ENCODE data around the gene IL4I1.
A peak's percentile ranks its signal among the peaks of the same experiment; 100 is the strongest.

IL4I1 gene

DNA sequence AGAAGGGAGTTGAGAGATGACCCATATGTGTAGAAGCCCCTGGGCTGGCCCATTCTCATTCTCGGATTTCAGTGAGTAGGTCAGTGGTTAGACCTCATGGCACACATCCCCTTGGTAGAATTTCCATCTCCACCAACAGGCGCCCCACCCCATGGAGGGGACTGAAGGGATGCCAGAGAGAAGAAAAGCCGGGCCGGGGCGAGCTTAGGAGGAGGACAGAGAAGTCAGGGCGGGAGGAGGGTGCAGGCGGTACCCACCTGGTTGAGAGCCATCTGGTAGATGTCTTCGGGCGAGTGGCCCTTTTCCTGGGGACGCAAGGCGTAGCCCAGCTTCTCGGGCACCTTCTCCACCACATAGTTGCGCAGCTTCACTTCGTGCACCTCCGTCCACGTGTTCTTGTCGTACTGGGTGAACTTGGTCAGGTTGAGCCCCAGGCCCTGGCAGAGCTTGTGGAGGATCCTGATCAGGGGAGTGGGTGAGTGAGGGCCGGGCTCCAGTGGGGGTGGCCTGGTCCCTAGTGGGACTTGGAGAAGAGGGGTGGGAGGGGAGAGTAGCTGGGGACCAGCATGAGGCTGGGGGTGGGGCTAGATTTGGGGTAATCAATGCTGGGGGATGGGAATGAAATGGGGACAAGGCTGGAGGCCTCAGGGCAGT lies 2.5 kb downstream of the IL4I1 start:
- no peak for DNase-seq

DNA sequence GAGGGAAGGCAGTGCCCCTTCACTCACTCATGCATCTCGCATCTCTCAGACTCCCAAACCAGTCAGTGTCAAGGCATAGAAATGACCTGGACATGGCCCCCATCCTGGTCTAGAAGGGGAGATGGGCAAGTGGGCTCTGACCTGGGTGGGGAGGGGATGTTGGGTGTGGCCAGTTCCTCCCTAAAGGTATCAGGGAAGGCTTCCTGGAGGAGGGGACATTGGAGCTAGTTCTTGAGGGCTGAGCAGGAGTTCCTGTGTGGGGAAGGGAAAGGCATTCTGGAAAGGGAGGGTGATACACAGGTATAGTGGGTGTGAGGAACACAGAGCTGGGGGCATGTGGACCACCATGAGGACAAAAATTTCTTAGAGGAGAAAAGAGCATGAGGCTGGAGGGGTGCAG lies 4.0 kb downstream of the IL4I1 start:
- DNase-seq, result no peak

GRCh38 chr19:49891393-49891792 lies 5.3 kb downstream of the IL4I1 start:
- no peak for DNase-seq

- peak in 3 of 4 experiments; percentile 37 to 68 (median 43) for DNase-seq
Observed at GRCh38 chr19:49890349-49891311, 6.1 kb downstream of the IL4I1 start.

- DNase-seq, result peak; percentile 29 to 63 (median 46)
Observed at GRCh38 chr19:49889687-49890348, 6.9 kb downstream of the IL4I1 start.

DNA sequence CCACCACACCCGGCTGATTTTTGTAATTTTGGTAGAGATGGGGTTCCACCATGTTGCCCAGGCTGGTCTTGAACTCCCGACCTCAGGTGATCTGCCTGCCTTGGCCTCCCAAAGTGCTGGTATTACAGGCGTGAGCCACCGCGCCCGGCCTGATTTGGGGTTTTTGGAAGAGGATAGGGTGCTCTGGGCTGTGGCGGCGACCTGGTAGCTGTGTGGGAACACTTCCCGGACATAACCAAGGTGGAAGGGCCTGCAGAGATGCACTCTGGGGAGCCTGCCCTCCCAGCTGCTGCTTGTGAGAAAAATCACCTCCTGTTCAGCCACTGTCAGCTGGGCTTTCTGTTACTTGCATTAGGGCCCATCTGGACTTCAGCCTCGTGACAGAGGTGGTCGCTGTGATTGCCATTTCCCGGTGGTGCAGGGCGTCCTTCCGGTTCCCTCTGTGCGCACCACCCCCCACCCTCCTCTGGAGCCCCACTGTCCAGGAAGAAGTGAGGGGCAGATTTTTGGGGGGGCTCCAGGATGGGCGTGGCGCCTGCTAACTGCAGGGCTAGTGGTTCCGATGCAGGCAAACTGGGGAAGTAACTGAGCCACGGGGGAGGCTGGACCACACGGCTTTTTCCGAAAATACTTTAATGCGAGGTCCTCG lies 7.5 kb downstream of the IL4I1 start:
- no peak for DNase-seq

GRCh38 chr19:49888510-49888824 lies 8.2 kb downstream of the IL4I1 start:
- DNase-seq, result no peak

GRCh38 chr19:49887665-49888509 lies 8.8 kb downstream of the IL4I1 start:
- DNase-seq, result no peak

DNA sequence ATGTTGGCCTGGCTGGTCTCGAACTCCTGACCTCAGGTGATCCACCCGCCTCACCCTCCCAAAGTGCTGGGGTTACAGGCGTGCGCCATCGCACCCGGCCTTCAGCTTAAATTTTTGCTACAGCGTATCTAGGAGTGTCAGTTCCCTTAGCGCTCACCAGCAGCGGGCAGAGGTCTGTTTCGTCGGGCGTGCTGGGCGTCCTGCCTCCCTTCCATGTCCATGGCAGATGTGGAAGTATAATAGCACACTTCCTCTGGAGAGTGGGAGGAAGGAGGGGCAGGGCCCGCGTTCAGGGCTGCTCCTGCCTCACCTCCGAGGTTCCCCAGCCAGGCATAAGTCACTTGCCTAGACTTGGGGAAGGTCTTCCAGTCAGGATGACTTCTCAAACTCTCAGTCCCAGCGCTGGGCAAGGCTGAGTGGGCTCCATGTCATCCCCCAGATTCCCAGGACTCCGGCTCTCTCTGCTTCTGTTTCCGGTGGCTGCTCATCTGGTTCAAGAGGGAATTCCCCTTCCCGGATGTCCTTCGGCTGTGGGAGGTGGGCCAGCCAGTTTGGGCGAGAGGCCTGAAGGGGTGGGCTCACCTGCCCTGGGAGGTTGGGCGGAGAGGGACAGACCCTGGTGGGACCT lies 9.5 kb downstream of the IL4I1 start:
- no peak for DNase-seq

GRCh38 chr19:49884760-49885159 lies 11.9 kb downstream of the IL4I1 start:
- no peak for DNase-seq

DNA sequence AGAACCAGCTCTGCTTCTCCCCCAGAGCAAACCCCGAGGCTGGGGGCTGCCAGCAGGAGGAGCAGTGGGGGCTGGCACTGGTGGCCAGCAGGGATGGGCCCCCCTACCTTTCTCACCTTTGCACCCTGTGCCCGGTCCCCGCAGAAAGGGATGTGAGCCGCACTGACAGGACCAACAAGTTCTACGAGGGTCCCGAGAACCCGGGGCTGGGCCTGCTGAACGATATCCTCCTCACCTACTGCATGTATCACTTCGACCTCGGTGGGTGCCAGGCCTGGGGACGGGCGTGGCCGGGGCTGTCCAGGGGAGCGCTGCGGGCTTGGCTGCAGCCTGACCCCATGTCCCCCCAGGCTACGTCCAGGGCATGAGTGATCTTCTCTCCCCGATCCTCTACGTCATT lies 12.6 kb downstream of the IL4I1 start:
- no peak for DNase-seq

DNA sequence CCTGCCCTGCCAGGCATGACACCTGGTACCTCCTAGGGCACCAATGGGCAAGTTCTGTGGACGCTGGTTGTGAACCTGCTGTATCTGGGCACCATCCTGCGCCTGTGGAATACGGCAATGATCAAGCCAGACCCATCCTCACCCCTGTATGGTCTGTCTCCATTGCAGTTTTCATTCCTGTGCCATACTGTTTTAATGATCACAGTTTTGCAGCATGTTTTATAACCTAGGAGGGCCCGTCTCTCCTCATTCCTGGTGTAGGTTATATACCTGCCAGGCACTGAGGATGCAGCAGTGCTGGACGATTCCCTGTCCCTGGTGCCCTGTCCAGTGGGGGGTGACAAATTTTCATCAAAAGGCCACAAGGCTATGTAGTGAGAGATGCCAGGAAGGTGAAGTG lies 13.6 kb downstream of the IL4I1 start:
- no peak for DNase-seq

DNA sequence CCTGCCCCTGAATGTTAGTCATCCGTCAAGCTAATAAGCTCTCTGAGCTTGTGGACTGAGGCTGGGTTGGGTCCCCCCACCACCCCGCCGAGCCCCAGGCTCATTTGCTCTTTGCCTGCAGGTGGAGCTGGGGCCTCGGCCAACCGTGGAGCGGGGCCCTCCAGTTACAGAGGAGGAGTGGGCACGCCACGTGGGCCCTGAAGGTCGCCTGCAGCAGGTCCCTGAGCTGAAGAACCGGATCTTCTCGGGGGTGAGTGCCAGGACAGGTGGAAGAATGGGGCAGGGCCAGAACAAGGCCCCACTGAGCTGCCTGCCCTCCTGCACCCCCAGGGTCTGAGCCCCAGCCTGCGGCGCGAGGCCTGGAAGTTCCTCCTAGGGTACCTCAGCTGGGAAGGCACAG lies 14.0 kb downstream of the IL4I1 start:
- no peak for DNase-seq

GRCh38 chr19:49881672-49882394 lies 14.9 kb downstream of the IL4I1 start:
- DNase-seq, result no peak

DNA sequence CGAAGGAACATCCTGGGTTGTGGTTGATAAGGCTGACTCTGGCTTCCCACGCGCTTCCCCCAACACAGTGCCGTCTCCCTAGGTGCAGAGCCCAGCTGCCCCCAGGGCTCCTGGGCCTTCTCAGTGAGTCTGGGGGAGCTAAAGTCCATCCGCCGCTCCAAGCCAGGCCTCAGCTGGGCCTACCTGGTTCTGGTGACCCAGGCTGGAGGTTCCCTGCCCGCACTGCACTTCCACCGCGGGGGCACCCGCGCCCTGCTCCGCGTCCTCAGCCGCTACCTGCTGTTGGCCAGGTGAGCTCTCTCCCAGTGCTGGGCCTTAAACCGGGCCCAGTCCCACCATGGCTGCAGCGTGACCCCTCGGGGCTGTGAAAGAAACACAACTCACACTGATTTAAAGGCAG lies 15.5 kb downstream of the IL4I1 start:
- DNase-seq, result no peak

DNA sequence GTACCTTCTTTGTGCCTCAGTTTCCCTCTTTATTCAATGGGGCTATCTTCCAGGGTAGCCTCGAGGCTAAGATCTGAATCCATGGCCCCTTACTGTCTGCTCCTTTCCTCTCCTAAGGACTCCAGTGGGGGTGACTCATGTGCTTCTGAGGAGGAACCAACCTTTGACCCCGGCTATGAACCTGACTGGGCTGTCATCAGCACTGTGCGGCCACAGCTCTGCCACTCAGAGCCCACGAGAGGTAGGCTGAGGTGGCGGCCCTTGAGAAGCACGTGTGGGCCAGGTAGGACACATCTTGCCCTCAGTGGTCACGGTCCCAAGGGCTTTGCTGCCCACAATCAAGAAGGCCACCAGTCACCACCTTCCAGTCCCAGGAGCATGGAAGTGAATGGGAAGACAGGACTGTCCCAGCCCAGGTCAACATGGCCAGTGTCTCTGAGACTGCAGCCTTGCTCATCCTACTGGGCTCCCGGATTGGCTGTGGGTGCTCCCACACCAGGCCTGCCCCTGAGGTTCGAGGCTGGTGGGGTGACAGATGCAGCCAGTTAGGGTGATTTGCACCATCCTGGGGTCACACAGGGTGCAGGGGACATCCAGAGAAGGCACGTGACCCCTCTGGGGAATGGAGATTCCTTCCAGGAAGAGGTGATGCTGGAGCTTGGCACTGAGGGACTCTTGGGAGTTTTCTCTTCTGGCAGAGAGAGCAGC lies 16.4 kb downstream of the IL4I1 start:
- no peak for DNase-seq

GRCh38 chr19:49879243-49879963 lies 17.3 kb downstream of the IL4I1 start:
- DNase-seq, result no peak

- no peak for DNase-seq
Observed at GRCh38 chr19:49878744-49879070, 18.0 kb downstream of the IL4I1 start.

GRCh38 chr19:49877879-49878743 lies 18.6 kb downstream of the IL4I1 start:
- DNase-seq, result peak; percentile 94 to 97 (median 96)

Measured in activated naive CD4-positive, alpha-beta T cell (primary cell).